HUDEP-2 (cell line): ENCODE data around the gene CRIP1.

Source experiments
- DNase-seq, 76 experiments: peaks; one replicate each; lab custom pipeline; 2025; ENCODE audit not compliant: unreplicated experiment in 76 of 76; lab: John Stamatoyannopoulos, UW

The CRIP1 gene

GRCh38 chr14:105529569-105530284 is 43.0 kb downstream of the CRIP1 start:
- DNase-seq, result peak in 25 of 76 experiments; percentile 9 to 58 (median 27)

- DNase-seq, result no peak
These were observed 43.8 kb downstream of the CRIP1 start for GRCh38 chr14:105530285-105531087.

- DNase-seq, result no peak
These were observed 44.6 kb downstream of the CRIP1 start for GRCh38 chr14:105531088-105531893.

- DNase-seq, result no peak
These were observed 45.4 kb downstream of the CRIP1 start for GRCh38 chr14:105531894-105532623.

- peak in 33 of 76 experiments; percentile 8 to 79 (median 23) for DNase-seq
These were observed 46.1 kb downstream of the CRIP1 start for GRCh38 chr14:105532735-105533141.

GRCh38 chr14:105533391-105533790 is 46.7 kb downstream of the CRIP1 start:
- no peak for DNase-seq

GRCh38 chr14:105533811-105534498 is 47.3 kb downstream of the CRIP1 start:
- DNase-seq, result no peak

- no peak for DNase-seq
These were observed 47.9 kb downstream of the CRIP1 start for GRCh38 chr14:105534586-105534985.

- no peak for DNase-seq
These were observed 49.4 kb downstream of the CRIP1 start for GRCh38 chr14:105536051-105536450.

- DNase-seq, result no peak
These were observed 50.2 kb downstream of the CRIP1 start for GRCh38 chr14:105536691-105537579.

- DNase-seq, result peak in 37 of 76 experiments; percentile 2 to 66 (median 29)
These were observed 51.1 kb downstream of the CRIP1 start for GRCh38 chr14:105537580-105538474.
